Measurements from ENCODE around the gene SYT15. TPM values are rescaled to one million over a fixed set of nuclear protein-coding genes. Genes with fewer than 3 reads are reported as not detected.

The SYT15 gene
- total RNA-seq, 2 donors from 2014 or later, result 1.6 to 7.0 TPM

GRCh38 chr10:46556515-46557318, 22.2 kb upstream of the SYT15 start, which contains the start of gene GPRIN2:
Gene GPRIN2, minus strand, starts transcription at chr10:46556658. Its CDS starts 5,922 bp downstream, at chr10:46550736.
- Histone ChIP-seq H3K36me3 (no peaks in the 10 kb centered on the region), H3K9me3 (no peaks in the 10 kb centered on the region), H3K27ac (peak within 1 kb of the TSS; percentile 3 to 42), H3K4me1 (replicated peaks) (peaks cover 7% of the 10 kb centered on the region), H3K4me3 (peak within 1 kb of the TSS; percentile 38 to 48), H3K27me3 (replicated peaks; ENCODE audit: insufficient read depth) (no peaks in the 10 kb centered on the region)
- WGBS, result 5% methylated on average over 74 of the region's 74 CpGs
- peak; percentile 56 for TF ChIP-seq POLR2A (IDR thresholded peaks at IDR 0.05)
- TF ChIP-seq CTCF (IDR thresholded peaks at IDR 0.05), result no peak
- DNase-seq (ENCODE audit: low spot score), result peak; percentile 56
- intact Hi-C loops (cut with DNase I), result loop anchor here (10.0 kb wide), 1 partner anchor 332 kb away; no protein-coding TSS in a partner anchor

- DNase-seq (ENCODE audit: low spot score), result peak; percentile 10
- 89% methylated on average over 33 of the region's 33 CpGs for WGBS
- H3K27me3 ChIP-seq (replicated peaks; ENCODE audit: insufficient read depth), result no peaks in the 10 kb centered on the region
- intact Hi-C loops (cut with DNase I), result loop anchor here (10.0 kb wide), 1 partner anchor 333 kb away; no protein-coding TSS in a partner anchor
- peaks cover 7% of the 10 kb centered on the region for H3K4me1 ChIP-seq (replicated peaks)
- H3K27ac ChIP-seq, result no peak overlapping the region
- no peak for TF ChIP-seq CTCF (IDR thresholded peaks at IDR 0.05)
- no peak for TF ChIP-seq POLR2A (IDR thresholded peaks at IDR 0.05)
- no peak for TF ChIP-seq POLR2AphosphoS5 (IDR thresholded peaks at IDR 0.05)
- no peaks in the 10 kb centered on the region for H3K36me3 ChIP-seq
- no peak overlapping the region for H3K4me3 ChIP-seq
- no peaks in the 10 kb centered on the region for H3K9me3 ChIP-seq
These were observed 21.4 kb upstream of the SYT15 start for GRCh38 chr10:46557319-46558121.

- Histone ChIP-seq H3K9me3 (no peaks in the 10 kb centered on the region), H3K4me1 (replicated peaks) (peaks cover 4% of the 10 kb centered on the region), H3K4me3 (no peak overlapping the region), H3K27me3 (replicated peaks; ENCODE audit: insufficient read depth) (no peaks in the 10 kb centered on the region), H3K27ac (no peak overlapping the region), H3K36me3 (no peaks in the 10 kb centered on the region)
- TF ChIP-seq POLR2AphosphoS5 (IDR thresholded peaks at IDR 0.05) (no peak), CTCF (IDR thresholded peaks at IDR 0.05) (no peak), POLR2A (IDR thresholded peaks at IDR 0.05) (no peak)
- DNase-seq (ENCODE audit: low spot score), result no peak
- WGBS, result 46% methylated on average over 1 of the region's 1 CpG
- intact Hi-C loops (cut with DNase I), result loop anchor here (10.0 kb wide), 1 partner anchor 333 kb away; no protein-coding TSS in a partner anchor
These were observed 20.9 kb upstream of the SYT15 start for GRCh38 chr10:46558122-46558391.

- TF ChIP-seq POLR2A (IDR thresholded peaks at IDR 0.05) (no peak), CTCF (IDR thresholded peaks at IDR 0.05) (no peak), POLR2AphosphoS5 (IDR thresholded peaks at IDR 0.05) (no peak)
- Histone ChIP-seq H3K27ac (no peak overlapping the region), H3K27me3 (replicated peaks; ENCODE audit: insufficient read depth) (no peaks in the 10 kb centered on the region), H3K36me3 (no peaks in the 10 kb centered on the region), H3K4me1 (replicated peaks) (peaks cover 3% of the 10 kb centered on the region), H3K4me3 (no peak overlapping the region), H3K9me3 (no peaks in the 10 kb centered on the region)
- WGBS, result 67% methylated on average over 9 of the region's 9 CpGs
- intact Hi-C loops (cut with DNase I), result loop anchor here (10.0 kb wide), 1 partner anchor 334 kb away; no protein-coding TSS in a partner anchor
- DNase-seq (ENCODE audit: low spot score), result peak; percentile 11
These were observed 20.3 kb upstream of the SYT15 start for GRCh38 chr10:46558392-46559185.
